ENCODE data around the gene LY86. TPM values are rescaled to one million over a fixed set of nuclear protein-coding genes. Genes with fewer than 3 reads are reported as not detected.
"Not testable (repeated sequence)": the region's sequence is repeated elsewhere in the genome, so short reads cannot be mapped to it uniquely, and the experiment has no call there.

Gene LY86
- total RNA-seq, 4 donors from 2014 or later, result 0.73 to 4.4 TPM; not detected in 2

- no peaks in the 10 kb centered on the region for H3K36me3 ChIP-seq
- intact Hi-C loops (cut with DNase I; ENCODE audit: low total_unique reads), result no loop called here
- H3K4me3 ChIP-seq, result no peak overlapping the region
- peak in 1 of 2 donors; percentile 63 for DNase-seq
- H3K4me1 ChIP-seq, result no peaks in the 10 kb centered on the region
- no peak overlapping the region for H3K27ac ChIP-seq
- no peaks in the 10 kb centered on the region for H3K27me3 ChIP-seq
- H3K9me3 ChIP-seq, result no peaks in the 10 kb centered on the region
- TF ChIP-seq POLR2A (IDR thresholded peaks at IDR 0.05), result no peak
- no peak for TF ChIP-seq CTCF (IDR thresholded peaks at IDR 0.05)
Observed at GRCh38 chr6:6661684-6662083, 73.2 kb downstream of the LY86 start.

GRCh38 chr6:6663421-6664135, 75.1 kb downstream of the LY86 start:
- Histone ChIP-seq H3K9me3 (no peaks in the 10 kb centered on the region), H3K4me1 (no peaks in the 10 kb centered on the region), H3K36me3 (no peaks in the 10 kb centered on the region), H3K4me3 (no peak overlapping the region), H3K27me3 (no peaks in the 10 kb centered on the region), H3K27ac (no peak overlapping the region)
- intact Hi-C loops (cut with DNase I; ENCODE audit: low total_unique reads), result no loop called here
- DNase-seq, result no peak
- TF ChIP-seq POLR2A (IDR thresholded peaks at IDR 0.05) (no peak), CTCF (IDR thresholded peaks at IDR 0.05) (no peak)

- H3K27me3 ChIP-seq, result no peaks in the 10 kb centered on the region
- no peaks in the 10 kb centered on the region for H3K4me1 ChIP-seq
- no peaks in the 10 kb centered on the region for H3K36me3 ChIP-seq
- no peak for DNase-seq
- no peak overlapping the region for H3K27ac ChIP-seq
- intact Hi-C loops (cut with DNase I; ENCODE audit: low total_unique reads), result no loop called here
- TF ChIP-seq CTCF (IDR thresholded peaks at IDR 0.05) (no peak), POLR2A (IDR thresholded peaks at IDR 0.05) (no peak)
- no peaks in the 10 kb centered on the region for H3K9me3 ChIP-seq
- H3K4me3 ChIP-seq, result no peak overlapping the region
Observed at GRCh38 chr6:6665555-6666243, 77.2 kb downstream of the LY86 start.

- H3K9me3 ChIP-seq; DNase-seq; intact Hi-C loops (cut with DNase I; ENCODE audit: low total_unique reads); H3K27ac ChIP-seq; H3K4me3 ChIP-seq; H3K4me1 ChIP-seq; H3K36me3 ChIP-seq; H3K27me3 ChIP-seq: not testable (repeated sequence)
Observed at GRCh38 chr6:6670150-6670549, 81.6 kb downstream of the LY86 start.

GRCh38 chr6:6674872-6675271, 86.4 kb downstream of the LY86 start:
- intact Hi-C loops (cut with DNase I; ENCODE audit: low total_unique reads), result no loop called here
- H3K9me3 ChIP-seq, result no peaks in the 10 kb centered on the region
- DNase-seq, result no peak
- no peaks in the 10 kb centered on the region for H3K27me3 ChIP-seq
- no peak overlapping the region for H3K4me3 ChIP-seq
- no peak for TF ChIP-seq POLR2A (IDR thresholded peaks at IDR 0.05)
- no peak for TF ChIP-seq CTCF (IDR thresholded peaks at IDR 0.05)
- no peaks in the 10 kb centered on the region for H3K4me1 ChIP-seq
- H3K27ac ChIP-seq, result no peak overlapping the region
- no peaks in the 10 kb centered on the region for H3K36me3 ChIP-seq

All from uterus (tissue), 4 donors.